HCT116 (cell line): ENCODE data around the gene RAPGEF6. TPM values are rescaled to one million over a fixed set of nuclear protein-coding genes. Genes with fewer than 3 reads are reported as not detected.

Experiments used
- ATAC-seq: fragments of 200-7000 bp; cut with Tn5 transposase; 2 replicates; pipeline ENCODE4 v1.9.1; 2020; ENCODE audit warnings: mild to moderate bottlenecking, moderate library complexity
- BruUV-seq: library from RNA; stranded (reverse); fragments of 400-500 nt; replicated peaks from 2 replicates; lab custom pipeline; 2021; lab: Mats Ljungman, UMichigan
- CTCF ChIA-PET: fragments of 300-600 bp; sonication (Branson Sonifier 250); formaldehyde crosslinking; loops from one replicate; lab custom pipeline; 2021; ENCODE audit warnings: antibody characterized with exemption; lab: Charles Lee
- POLR2A ChIA-PET: fragments of 300-600, 350-600 bp; sonication (Branson Sonifier 250); formaldehyde crosslinking; loops from one replicate; lab custom pipeline; 2021; ENCODE audit warnings: antibody characterized with exemption; lab: Charles Lee
- RAD21 ChIA-PET, 2 experiments: fragments of 300-600 bp; sonication (Branson Sonifier 250); formaldehyde crosslinking; loops; one replicate each; lab custom pipeline; 2023; ENCODE audit warnings: low total read pairs in 2 of 2; ENCODE audit not compliant: uncharacterized antibody in 2 of 2, unreplicated experiment in 2 of 2, low non-redundant PET in 1 of 2; lab: Charles Lee
- DNase-seq: peaks from one replicate; pipeline ENCODE4 v3.0.0-alpha.2; 2010; ENCODE audit warnings: low read depth, low spot score
- H2AFZ ChIP-seq: fragments of 200-600 bp; shearing (Covaris generic), sonication (generic); 2 replicates; pipeline ENCODE4 v1.6.1; 2017; ENCODE audit warnings: low read depth, mixed run types, mixed read lengths, antibody characterized with exemption, low read length; ENCODE audit not compliant: poor library complexity, severe bottlenecking
- H3K27ac ChIP-seq: 2 replicates; pipeline ENCODE4 v1.5.1; 2012; ENCODE audit warnings: low read depth, low read length
- H3K27me3 ChIP-seq: fragments of 200-600 bp; sonication (generic); 2 replicates; pipeline ENCODE4 v1.6.1; 2016; ENCODE audit warnings: mixed run types, low read length, mixed read lengths; ENCODE audit not compliant: insufficient read depth
- H3K36me3 ChIP-seq, 2 experiments: fragments of 200-500 bp in 1 of 2; fragments of 200-600 bp in 1 of 2; sonication (Bioruptor generic) in 1 of 2; sonication (generic) in 1 of 2; 2 replicates each; pipeline versions ENCODE4 v1.5.1 to v1.6.1; 2014 to 2016; ENCODE audit warnings: low read length in 2 of 2, inconsistent platforms in 1 of 2, mixed read lengths in 1 of 2, mixed run types in 1 of 2; ENCODE audit not compliant: insufficient read depth in 2 of 2, control insufficient read depth in 1 of 2
- H3K4me1 ChIP-seq, 2 experiments: fragments of 200-600 bp in 1 of 2; sonication (generic) in 1 of 2; 2 replicates each; pipeline versions ENCODE4 v1.5.1 to v1.6.1; 2012 to 2017; ENCODE audit warnings: low read length in 2 of 2, inconsistent platforms in 1 of 2, mild to moderate bottlenecking in 1 of 2, mixed read lengths in 1 of 2, mixed run types in 1 of 2, moderate library complexity in 1 of 2; ENCODE audit not compliant: insufficient read depth in 2 of 2, control insufficient read depth in 1 of 2
- H3K4me2 ChIP-seq: fragments of 200-600 bp; sonication (generic); 2 replicates; pipeline ENCODE4 v1.6.1; 2017; ENCODE audit warnings: mixed run types, low read length, mixed read lengths
- H3K4me3 ChIP-seq, 2 experiments: fragments of 200-600 bp in 1 of 2; sonication (generic) in 1 of 2; replicated peaks in 1 of 2; 2 replicates each; pipeline ENCODE4 v1.5.1; 2011 to 2016; ENCODE audit warnings: low read length in 2 of 2, control low read depth in 1 of 2, low read depth in 1 of 2, mild to moderate bottlenecking in 1 of 2, mixed read lengths in 1 of 2, mixed run types in 1 of 2
- H3K79me2 ChIP-seq: fragments of 200-600 bp; sonication (generic); 2 replicates; pipeline ENCODE4 v1.6.1; 2017; ENCODE audit warnings: mild to moderate bottlenecking, mixed run types, low read length, moderate library complexity, mixed read lengths; ENCODE audit not compliant: insufficient read depth
- H3K9ac ChIP-seq: fragments of 200-600 bp; sonication (generic); 2 replicates; pipeline ENCODE4 v1.6.1; 2016; ENCODE audit warnings: low read length, mixed read lengths
- H3K9me2 ChIP-seq: fragments of 200-600 bp; sonication (generic), shearing (Covaris generic); 2 replicates; pipeline ENCODE4 v1.6.1; 2017; ENCODE audit warnings: mixed run types, mild to moderate bottlenecking, moderate library complexity; ENCODE audit not compliant: insufficient read depth
- H3K9me3 ChIP-seq, 2 experiments: fragments of 200-500 bp in 1 of 2; fragments of 200-600 bp in 1 of 2; sonication (Bioruptor generic) in 1 of 2; sonication (generic) in 1 of 2; 2 replicates each; pipeline ENCODE4 v1.6.1; 2014 to 2017; ENCODE audit warnings: low read length in 2 of 2, mixed read lengths in 2 of 2, inconsistent platforms in 1 of 2, low read depth in 1 of 2, mild to moderate bottlenecking in 1 of 2, mixed run types in 1 of 2, moderate library complexity in 1 of 2; ENCODE audit not compliant: control insufficient read depth in 1 of 2, insufficient read depth in 1 of 2
- H4K20me1 ChIP-seq: fragments of 200-600 bp; sonication (generic), shearing (Covaris generic); 2 replicates; pipeline ENCODE4 v1.6.1; 2017; ENCODE audit warnings: mixed run types, mild to moderate bottlenecking, moderate library complexity; ENCODE audit not compliant: insufficient read depth
- CBX3 ChIP-seq: IDR thresholded peaks from 2 replicates; pipeline ENCODE4 v1.6.1; 2012; ENCODE audit warnings: low read depth
- CEBPB ChIP-seq: IDR thresholded peaks from 2 replicates; pipeline ENCODE4 v1.6.1; 2012; ENCODE audit warnings: low read depth
- FOSL1 ChIP-seq: IDR thresholded peaks from 2 replicates; pipeline ENCODE4 v1.6.1; 2012; ENCODE audit warnings: low read depth
- MAX ChIP-seq: IDR thresholded peaks from 2 replicates; pipeline ENCODE4 v1.6.1; 2012
- RAD21 ChIP-seq: IDR thresholded peaks from 2 replicates; pipeline ENCODE4 v1.6.1; 2012; ENCODE audit warnings: low read depth, mild to moderate bottlenecking
- ZBTB33 ChIP-seq: IDR thresholded peaks from 2 replicates; pipeline ENCODE4 v1.6.1; 2011; ENCODE audit warnings: mild to moderate bottlenecking, low read length, moderate library complexity; ENCODE audit not compliant: insufficient replicate concordance; ENCODE audit errors: extremely low read depth
- intact Hi-C: fragments of 100-400 bp; cut with micrococcal nuclease; formaldehyde crosslinking; loops from 2 replicates; pipeline ENCODE4 v1.10.0; 2022
- total RNA-seq: library from RNA; stranded (reverse); gene quantifications from one replicate; pipeline ENCODE4 v1.2.1, GENCODE V29; 2021; ENCODE audit not compliant: unreplicated experiment

Gene RAPGEF6
- total RNA-seq, 1 experiment from 2014 or later, result 18.4 TPM

GRCh38 chr5:131644822-131645221 is 9.8 kb upstream of the RAPGEF6 start:
- Histone ChIP-seq H3K9ac (no peak overlapping the region), H3K4me2 (no peak overlapping the region), H3K4me1 (no peaks in the 10 kb centered on the region), H3K79me2 (no peaks in the 10 kb centered on the region), H2AFZ (no peak overlapping the region), H3K27ac (no peak overlapping the region), H3K9me3 (no peaks in the 10 kb centered on the region), H4K20me1 (no peaks in the 10 kb centered on the region), H3K4me3 (no peak overlapping the region), H3K36me3 (no peaks in the 10 kb centered on the region), H3K9me2 (no peaks in the 10 kb centered on the region), H3K27me3 (no peaks in the 10 kb centered on the region)
- ATAC-seq (no peak), DNase-seq (peak; percentile 34)
- RAD21 ChIA-PET, result no interaction called here
- TF ChIP-seq MAX (0 out of 2 replicates have a peak, but pooled peaks have one; percentile 24), FOSL1 (0 out of 2 replicates have a peak, but pooled peaks have one; percentile 22), CEBPB (no peak; the same call in 1 of the 2 replicates)
- no TSS peak for BruUV-seq
- CTCF ChIA-PET, result no interaction called here
- intact Hi-C loops, result no loop called here
- POLR2A ChIA-PET, result no interaction called here

DNA sequence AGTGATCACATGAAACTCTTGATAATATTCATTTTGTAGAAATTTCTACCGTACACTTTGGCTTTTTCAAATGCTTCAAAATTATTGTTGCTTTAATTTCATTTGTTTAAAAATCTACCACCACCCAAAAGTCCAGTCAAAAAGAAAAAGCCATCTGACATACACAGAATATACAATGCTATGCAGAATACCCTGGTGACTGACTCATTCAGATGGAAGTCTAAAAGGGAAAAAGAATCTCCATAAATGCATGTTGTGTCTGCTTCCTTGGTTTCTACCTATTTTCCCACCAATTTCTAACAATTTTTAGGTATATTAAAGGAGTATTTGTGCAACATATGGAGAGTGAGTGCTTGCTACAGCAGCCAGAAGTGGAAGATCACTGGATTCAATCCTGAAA is 9.3 kb upstream of the RAPGEF6 start:
- Histone ChIP-seq H3K4me3 (no peak overlapping the region), H2AFZ (no peak overlapping the region), H3K27me3 (no peaks in the 10 kb centered on the region), H3K9me3 (no peaks in the 10 kb centered on the region), H3K79me2 (no peaks in the 10 kb centered on the region), H3K9ac (no peak overlapping the region), H3K4me2 (no peak overlapping the region), H3K27ac (no peak overlapping the region), H4K20me1 (no peaks in the 10 kb centered on the region), H3K9me2 (no peaks in the 10 kb centered on the region), H3K4me1 (no peaks in the 10 kb centered on the region), H3K36me3 (no peaks in the 10 kb centered on the region)
- ChIA-PET RAD21 (no interaction called here), CTCF (no interaction called here), POLR2A (no interaction called here)
- TF ChIP-seq ZBTB33, result no peak
- TF ChIP-seq CBX3, result no peak
- no peak for TF ChIP-seq RAD21
- intact Hi-C loops, result no loop called here
- ATAC-seq, result no peak
- DNase-seq, result no peak
- BruUV-seq, result no TSS peak
